ENCODE data around the gene SERPINA5. TPM values are rescaled to one million over a fixed set of nuclear protein-coding genes. Genes with fewer than 3 reads are reported as not detected.

Gene SERPINA5
- total and polyA plus RNA-seq, 10 of the 15 experiments (the other 5 are each of a cell fraction or from before 2014, with no cell fraction given) = 0.90 TPM; not detected in 9

- no peak overlapping the region for H3K4me3 ChIP-seq
- H3K36me3 ChIP-seq (ENCODE audit: control insufficient read depth in 2 of 2, insufficient read depth in 2 of 2, low read length in 1 of 2) = no peaks in the 10 kb centered on the region
- no peak overlapping the region for H2AFZ ChIP-seq (ENCODE audit: control insufficient read depth, low read depth, low read length)
- no peaks in the 10 kb centered on the region for H3K79me2 ChIP-seq (ENCODE audit: control insufficient read depth, insufficient read depth, low read length)
- no peak for DNase-seq (ENCODE audit: low read depth, low spot score)
- H3K4me1 ChIP-seq (ENCODE audit: control insufficient read depth, insufficient read depth, low read length) = no peaks in the 10 kb centered on the region
- in situ Hi-C loops (cut with MboI) (loop anchor here (5.0 kb wide), 1 partner anchor 116 kb away; no protein-coding TSS in a partner anchor), intact Hi-C loops (cut with micrococcal nuclease; ENCODE audit: unreplicated experiment) (no loop called here)
- RAD21 ChIA-PET (ENCODE audit: unreplicated experiment) = interaction anchor here (0.6 to 2.7 kb wide), 6 partner anchors 20 to 415 kb away, joined by 3 to 12 read pairs (median 3); no protein-coding TSS in a partner anchor
- no peak overlapping the region for H3K27ac ChIP-seq (ENCODE audit: control insufficient read depth, insufficient read depth)
- no peaks in the 10 kb centered on the region for H4K20me1 ChIP-seq (ENCODE audit: control insufficient read depth, insufficient read depth)
- peaks cover 0 to 8% of the 10 kb centered on the region in 2 experiments; a peak in 1 of 4 replicates for H3K27me3 ChIP-seq (replicated peaks in 1 of 2; ENCODE audit: control insufficient read depth in 2 of 2, insufficient read depth in 2 of 2, low read length in 1 of 2)
- WGBS (ENCODE audit: insufficient coverage, insufficient replicate concordance, low lambda C conversion rate, missing lambda C conversion rate) = 40% methylated on average over 14 of the region's 14 CpGs
- no TSS peak for BruUV-seq (replicated peaks)
- no peak overlapping the region for H3K9ac ChIP-seq (ENCODE audit: control insufficient read depth, insufficient read depth, low read length)
- H3K4me2 ChIP-seq (ENCODE audit: control insufficient read depth, insufficient read depth) = no peak overlapping the region
- TF ChIP-seq ZBTB11 (CRISPR knock-in tag; IDR thresholded peaks at IDR 0.05) (no peak), IRF4 (IDR thresholded peaks at IDR 0.05; ENCODE audit: low read depth, low read length) (no peak), TAF1 (IDR thresholded peaks at IDR 0.05; ENCODE audit: borderline replicate concordance, low read depth, low read length) (no peak), SUPT20H (IDR thresholded peaks at IDR 0.05; ENCODE audit: borderline replicate concordance, control insufficient read depth, low read depth, low read length) (no peak), NBN (IDR thresholded peaks at IDR 0.05) (no peak), EED (IDR thresholded peaks at IDR 0.05; ENCODE audit: low read depth) (no peak), IRF5 (IDR thresholded peaks at IDR 0.05; ENCODE audit: borderline replicate concordance) (no peak), MTA2 (IDR thresholded peaks at IDR 0.05; ENCODE audit: low read depth) (no peak)
- TF ChIP-seq, protein P1, sequence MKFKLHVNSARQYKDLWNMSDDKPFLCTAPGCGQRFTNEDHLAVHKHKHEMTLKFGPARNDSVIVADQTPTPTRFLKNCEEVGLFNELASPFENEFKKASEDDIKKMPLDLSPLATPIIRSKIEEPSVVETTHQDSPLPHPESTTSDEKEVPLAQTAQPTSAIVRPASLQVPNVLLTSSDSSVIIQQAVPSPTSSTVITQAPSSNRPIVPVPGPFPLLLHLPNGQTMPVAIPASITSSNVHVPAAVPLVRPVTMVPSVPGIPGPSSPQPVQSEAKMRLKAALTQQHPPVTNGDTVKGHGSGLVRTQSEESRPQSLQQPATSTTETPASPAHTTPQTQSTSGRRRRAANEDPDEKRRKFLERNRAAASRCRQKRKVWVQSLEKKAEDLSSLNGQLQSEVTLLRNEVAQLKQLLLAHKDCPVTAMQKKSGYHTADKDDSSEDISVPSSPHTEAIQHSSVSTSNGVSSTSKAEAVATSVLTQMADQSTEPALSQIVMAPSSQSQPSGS (IDR thresholded peaks at IDR 0.05; ENCODE audit: low read length) = no peak
- TF ChIP-seq, protein P2, sequence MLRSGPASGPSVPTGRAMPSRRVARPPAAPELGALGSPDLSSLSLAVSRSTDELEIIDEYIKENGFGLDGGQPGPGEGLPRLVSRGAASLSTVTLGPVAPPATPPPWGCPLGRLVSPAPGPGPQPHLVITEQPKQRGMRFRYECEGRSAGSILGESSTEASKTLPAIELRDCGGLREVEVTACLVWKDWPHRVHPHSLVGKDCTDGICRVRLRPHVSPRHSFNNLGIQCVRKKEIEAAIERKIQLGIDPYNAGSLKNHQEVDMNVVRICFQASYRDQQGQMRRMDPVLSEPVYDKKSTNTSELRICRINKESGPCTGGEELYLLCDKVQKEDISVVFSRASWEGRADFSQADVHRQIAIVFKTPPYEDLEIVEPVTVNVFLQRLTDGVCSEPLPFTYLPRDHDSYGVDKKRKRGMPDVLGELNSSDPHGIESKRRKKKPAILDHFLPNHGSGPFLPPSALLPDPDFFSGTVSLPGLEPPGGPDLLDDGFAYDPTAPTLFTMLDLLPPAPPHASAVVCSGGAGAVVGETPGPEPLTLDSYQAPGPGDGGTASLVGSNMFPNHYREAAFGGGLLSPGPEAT (IDR thresholded peaks at IDR 0.05; ENCODE audit: low read depth) = no peak
- TF ChIP-seq, protein P3, sequence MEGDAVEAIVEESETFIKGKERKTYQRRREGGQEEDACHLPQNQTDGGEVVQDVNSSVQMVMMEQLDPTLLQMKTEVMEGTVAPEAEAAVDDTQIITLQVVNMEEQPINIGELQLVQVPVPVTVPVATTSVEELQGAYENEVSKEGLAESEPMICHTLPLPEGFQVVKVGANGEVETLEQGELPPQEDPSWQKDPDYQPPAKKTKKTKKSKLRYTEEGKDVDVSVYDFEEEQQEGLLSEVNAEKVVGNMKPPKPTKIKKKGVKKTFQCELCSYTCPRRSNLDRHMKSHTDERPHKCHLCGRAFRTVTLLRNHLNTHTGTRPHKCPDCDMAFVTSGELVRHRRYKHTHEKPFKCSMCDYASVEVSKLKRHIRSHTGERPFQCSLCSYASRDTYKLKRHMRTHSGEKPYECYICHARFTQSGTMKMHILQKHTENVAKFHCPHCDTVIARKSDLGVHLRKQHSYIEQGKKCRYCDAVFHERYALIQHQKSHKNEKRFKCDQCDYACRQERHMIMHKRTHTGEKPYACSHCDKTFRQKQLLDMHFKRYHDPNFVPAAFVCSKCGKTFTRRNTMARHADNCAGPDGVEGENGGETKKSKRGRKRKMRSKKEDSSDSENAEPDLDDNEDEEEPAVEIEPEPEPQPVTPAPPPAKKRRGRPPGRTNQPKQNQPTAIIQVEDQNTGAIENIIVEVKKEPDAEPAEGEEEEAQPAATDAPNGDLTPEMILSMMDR (IDR thresholded peaks at IDR 0.05 in 2 of 3, conservative IDR thresholded peaks at IDR 0.05 in 1 of 3; ENCODE audit: control insufficient read depth in 2 of 3, extremely low read depth in 1 of 3, insufficient read depth in 1 of 3, low read depth in 3 of 3, low read length in 3 of 3) = no peak
- CTCF ChIA-PET = interaction anchor here (0.6 to 3.2 kb wide), 23 partner anchors 8 to 412 kb away, joined by 3 to 22 read pairs (median 3); partner anchors contain the start of gene SERPINA4
- POLR2A ChIA-PET = no interaction called here
- no peak for ATAC-seq
- FAIRE-seq = no peak
- SMC1A ChIA-PET (ENCODE audit: uncharacterized antibody, unreplicated experiment) = interaction anchor here (0.8 to 1.3 kb wide), 5 partner anchors 9 to 125 kb away, joined by 3 to 10 read pairs (median 3); no protein-coding TSS in a partner anchor
- H3K9me3 ChIP-seq (replicated peaks; ENCODE audit: control insufficient read depth, insufficient read depth, low read length) = no peaks in the 10 kb centered on the region; the same call in 2 of the 3 replicates
Measured at GRCh38 chr14:94548131-94548998, 32.9 kb upstream of the SERPINA5 start.
